ENCODE results near the gene KRTAP26-1.

Gene KRTAP26-1

GRCh38 chr21:30345014-30345413 lies 24.9 kb upstream of the KRTAP26-1 start:
- H2BK15ac ChIP-seq (replicated peaks; ENCODE audit: low read depth): no peak overlapping the region
- H3K9ac ChIP-seq (ENCODE audit: low read length): no peak overlapping the region
- no peak overlapping the region for H3K27ac ChIP-seq (ENCODE audit: low read depth, low read length)
- DNase-seq: peak; percentile 18
- no peak overlapping the region for H3K4me3 ChIP-seq (ENCODE audit: low read length)
- no peak overlapping the region for H3K23ac ChIP-seq (ENCODE audit: low read length)
- no peaks in the 10 kb centered on the region for H3K27me3 ChIP-seq (ENCODE audit: insufficient read depth, low read length, poor library complexity)
- H3K36me3 ChIP-seq (ENCODE audit: control insufficient read depth, insufficient read depth, low read length): no peaks in the 10 kb centered on the region
- H3K4me1 ChIP-seq (ENCODE audit: control insufficient read depth, low read depth, low read length): no peaks in the 10 kb centered on the region
- no peaks in the 10 kb centered on the region for H3K79me2 ChIP-seq (ENCODE audit: control insufficient read depth, insufficient read depth, low read length)
- no peaks in the 10 kb centered on the region for H3K79me1 ChIP-seq (ENCODE audit: low read length)
- H3K4ac ChIP-seq (ENCODE audit: low read depth, low read length): no peak overlapping the region
- H2AK5ac ChIP-seq (ENCODE audit: low read length): no peak overlapping the region
- H4K8ac ChIP-seq (ENCODE audit: low read depth, low read length): no peak overlapping the region
- no peak overlapping the region for H4K5ac ChIP-seq (ENCODE audit: low read length)
- H2BK5ac ChIP-seq (ENCODE audit: low read length): no peak overlapping the region
- WGBS (ENCODE audit: extremely low coverage, insufficient coverage, low lambda C conversion rate): no CpG with 5 or more reads among the region's 2 CpGs
- H3K18ac ChIP-seq (ENCODE audit: low read length): no peak overlapping the region
- H3K4me2 ChIP-seq (ENCODE audit: low read length): no peak overlapping the region
- H3K56ac ChIP-seq (ENCODE audit: low read length): no peak overlapping the region
- H2BK120ac ChIP-seq (ENCODE audit: low read depth, low read length): no peak overlapping the region

GRCh38 chr21:30340714-30341573 lies 20.8 kb upstream of the KRTAP26-1 start:
- peak; percentile 59 for DNase-seq

GRCh38 chr21:30338717-30339116 lies 18.6 kb upstream of the KRTAP26-1 start:
- Histone ChIP-seq H2AK5ac (ENCODE audit: low read length) (no peak overlapping the region), H3K18ac (ENCODE audit: low read length) (no peak overlapping the region), H3K9ac (ENCODE audit: low read length) (no peak overlapping the region), H3K4me3 (ENCODE audit: low read length) (no peak overlapping the region), H4K8ac (ENCODE audit: low read depth, low read length) (no peak overlapping the region), H3K27ac (ENCODE audit: low read depth, low read length) (no peak overlapping the region), H3K23ac (ENCODE audit: low read length) (no peak overlapping the region), H3K4ac (ENCODE audit: low read depth, low read length) (no peak overlapping the region), H2BK120ac (ENCODE audit: low read depth, low read length) (no peak overlapping the region), H4K5ac (ENCODE audit: low read length) (no peak overlapping the region), H3K27me3 (ENCODE audit: insufficient read depth, low read length, poor library complexity) (no peaks in the 10 kb centered on the region), H3K79me2 (ENCODE audit: control insufficient read depth, insufficient read depth, low read length) (no peaks in the 10 kb centered on the region), H2BK5ac (ENCODE audit: low read length) (no peak overlapping the region), H3K4me2 (ENCODE audit: low read length) (no peak overlapping the region), H3K36me3 (ENCODE audit: control insufficient read depth, insufficient read depth, low read length) (no peaks in the 10 kb centered on the region), H2BK15ac (replicated peaks; ENCODE audit: low read depth) (no peak overlapping the region), H3K56ac (ENCODE audit: low read length) (no peak overlapping the region), H3K4me1 (ENCODE audit: control insufficient read depth, low read depth, low read length) (no peaks in the 10 kb centered on the region), H3K79me1 (ENCODE audit: low read length) (no peaks in the 10 kb centered on the region)
- WGBS (ENCODE audit: extremely low coverage, insufficient coverage, low lambda C conversion rate): no CpG with 5 or more reads among the region's 4 CpGs
- no peak for DNase-seq

More at GRCh38 chr21:30340714-30341573, 20.8 kb upstream of the KRTAP26-1 start:
- no peak overlapping the region for H2BK120ac ChIP-seq (ENCODE audit: low read depth, low read length)
- no peak overlapping the region for H2BK15ac ChIP-seq (replicated peaks; ENCODE audit: low read depth)
- no peaks in the 10 kb centered on the region for H3K79me1 ChIP-seq (ENCODE audit: low read length)
- H3K79me2 ChIP-seq (ENCODE audit: control insufficient read depth, insufficient read depth, low read length): no peaks in the 10 kb centered on the region
- WGBS (ENCODE audit: extremely low coverage, insufficient coverage, low lambda C conversion rate): no CpG with 5 or more reads among the region's 2 CpGs
- no peak overlapping the region for H3K18ac ChIP-seq (ENCODE audit: low read length)
- no peak overlapping the region for H3K4me2 ChIP-seq (ENCODE audit: low read length)
- no peak overlapping the region for H3K9ac ChIP-seq (ENCODE audit: low read length)
- H3K27ac ChIP-seq (ENCODE audit: low read depth, low read length): no peak overlapping the region
- H3K56ac ChIP-seq (ENCODE audit: low read length): no peak overlapping the region
- no peaks in the 10 kb centered on the region for H3K4me1 ChIP-seq (ENCODE audit: control insufficient read depth, low read depth, low read length)
- no peak overlapping the region for H3K4ac ChIP-seq (ENCODE audit: low read depth, low read length)
- H3K27me3 ChIP-seq (ENCODE audit: insufficient read depth, low read length, poor library complexity): no peaks in the 10 kb centered on the region
- no peak overlapping the region for H3K23ac ChIP-seq (ENCODE audit: low read length)
- H3K36me3 ChIP-seq (ENCODE audit: control insufficient read depth, insufficient read depth, low read length): no peaks in the 10 kb centered on the region
- H4K8ac ChIP-seq (ENCODE audit: low read depth, low read length): no peak overlapping the region
- H2AK5ac ChIP-seq (ENCODE audit: low read length): no peak overlapping the region
- no peak overlapping the region for H4K5ac ChIP-seq (ENCODE audit: low read length)
- no peak overlapping the region for H3K4me3 ChIP-seq (ENCODE audit: low read length)
- no peak overlapping the region for H2BK5ac ChIP-seq (ENCODE audit: low read length)

GRCh38 chr21:30337772-30338171 lies 17.7 kb upstream of the KRTAP26-1 start:
- no peaks in the 10 kb centered on the region for H3K79me2 ChIP-seq (ENCODE audit: control insufficient read depth, insufficient read depth, low read length)
- H2AK5ac ChIP-seq (ENCODE audit: low read length): no peak overlapping the region
- no peak for DNase-seq
- H2BK5ac ChIP-seq (ENCODE audit: low read length): no peak overlapping the region
- no peak overlapping the region for H4K5ac ChIP-seq (ENCODE audit: low read length)
- no peak overlapping the region for H3K4ac ChIP-seq (ENCODE audit: low read depth, low read length)
- H3K56ac ChIP-seq (ENCODE audit: low read length): no peak overlapping the region
- no peak overlapping the region for H3K4me2 ChIP-seq (ENCODE audit: low read length)
- H3K27me3 ChIP-seq (ENCODE audit: insufficient read depth, low read length, poor library complexity): no peaks in the 10 kb centered on the region
- H4K8ac ChIP-seq (ENCODE audit: low read depth, low read length): no peak overlapping the region
- H3K4me1 ChIP-seq (ENCODE audit: control insufficient read depth, low read depth, low read length): no peaks in the 10 kb centered on the region
- H3K4me3 ChIP-seq (ENCODE audit: low read length): no peak overlapping the region
- H2BK15ac ChIP-seq (replicated peaks; ENCODE audit: low read depth): no peak overlapping the region
- no peak overlapping the region for H3K23ac ChIP-seq (ENCODE audit: low read length)
- no peak overlapping the region for H2BK120ac ChIP-seq (ENCODE audit: low read depth, low read length)
- H3K27ac ChIP-seq (ENCODE audit: low read depth, low read length): no peak overlapping the region
- H3K79me1 ChIP-seq (ENCODE audit: low read length): no peaks in the 10 kb centered on the region
- H3K18ac ChIP-seq (ENCODE audit: low read length): no peak overlapping the region
- H3K9ac ChIP-seq (ENCODE audit: low read length): no peak overlapping the region
- H3K36me3 ChIP-seq (ENCODE audit: control insufficient read depth, insufficient read depth, low read length): no peaks in the 10 kb centered on the region

- Histone ChIP-seq H3K23ac (ENCODE audit: low read length) (no peak within 1 kb of the TSS), H2BK120ac (ENCODE audit: low read depth, low read length) (no peak within 1 kb of the TSS), H3K18ac (ENCODE audit: low read length) (no peak within 1 kb of the TSS), H3K79me1 (ENCODE audit: low read length) (no peaks in the 10 kb centered on the region), H3K27me3 (ENCODE audit: insufficient read depth, low read length, poor library complexity) (no peaks in the 10 kb centered on the region), H3K36me3 (ENCODE audit: control insufficient read depth, insufficient read depth, low read length) (no peaks in the 10 kb centered on the region), H3K4ac (ENCODE audit: low read depth, low read length) (no peak within 1 kb of the TSS), H3K9ac (ENCODE audit: low read length) (no peak within 1 kb of the TSS), H3K27ac (ENCODE audit: low read depth, low read length) (no peak within 1 kb of the TSS), H2AK5ac (ENCODE audit: low read length) (no peak within 1 kb of the TSS), H2BK5ac (ENCODE audit: low read length) (no peak within 1 kb of the TSS), H3K4me2 (ENCODE audit: low read length) (no peak within 1 kb of the TSS), H4K5ac (ENCODE audit: low read length) (no peak within 1 kb of the TSS), H3K4me3 (ENCODE audit: low read length) (no peak within 1 kb of the TSS), H3K56ac (ENCODE audit: low read length) (no peak within 1 kb of the TSS), H4K8ac (ENCODE audit: low read depth, low read length) (no peak within 1 kb of the TSS), H3K79me2 (ENCODE audit: control insufficient read depth, insufficient read depth, low read length) (no peaks in the 10 kb centered on the region), H3K4me1 (ENCODE audit: control insufficient read depth, low read depth, low read length) (no peaks in the 10 kb centered on the region), H2BK15ac (replicated peaks; ENCODE audit: low read depth) (no peak within 1 kb of the TSS)
- no peak for DNase-seq
- no CpG with 5 or more reads among the region's 6 CpGs for WGBS (ENCODE audit: extremely low coverage, insufficient coverage, low lambda C conversion rate)
Measured at GRCh38 chr21:30337276-30337744, 17.2 kb upstream of the KRTAP26-1 start, which contains the start of gene KRTAP27-1. KRTAP27-1 (minus strand) TSS chr21:30337694; CDS start chr21:30337668, 26 bp downstream.

All from mesendoderm (in vitro differentiated cells).